Gastroesophageal sphincter (tissue), 3 donors: Measurements from ENCODE around the gene MAS1.
"Not testable (repeated sequence)": the region's sequence is repeated elsewhere in the genome, so short reads cannot be mapped to it uniquely, and the experiment has no call there.

Experiments used
- POLR2AphosphoS5 ChIP-seq: sonication (generic); formaldehyde crosslinking; IDR thresholded peaks from one replicate; pipeline ENCODE4 v1.6.1; 2017; ENCODE audit warnings: antibody characterized with exemption
- TF ChIP-seq, protein P1 (sequence below), 4 experiments: fragments of 200-600 bp in 2 of 4; fragments of 450-650 bp in 2 of 4; sonication (generic) in 1 of 4; IDR thresholded peaks; one replicate each; pipeline ENCODE4 v1.5.1; 2017 to 2019; ENCODE audit warnings: antibody characterized with exemption in 4 of 4, mild to moderate bottlenecking in 2 of 4, moderate library complexity in 2 of 4

DNA sequence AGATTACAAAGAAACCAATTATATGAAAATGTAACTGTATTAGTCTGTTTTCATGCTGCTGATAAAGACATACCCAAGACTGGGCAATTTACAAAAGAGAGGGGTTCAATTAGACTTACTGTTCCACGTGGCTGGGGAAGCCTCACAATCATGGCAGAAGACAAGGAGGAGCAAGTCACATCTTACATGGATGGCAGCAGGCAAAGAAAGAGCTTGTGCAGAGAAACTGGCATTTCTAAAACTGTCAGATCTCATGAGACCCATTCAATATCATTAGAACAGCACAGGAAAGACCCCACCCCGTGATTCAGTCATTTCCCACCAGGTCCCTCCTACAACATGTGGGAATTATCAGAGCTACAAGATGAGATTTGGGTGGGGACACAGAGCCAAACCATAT, 33.4 kb downstream of the MAS1 start:
- TF ChIP-seq, protein P1, sequence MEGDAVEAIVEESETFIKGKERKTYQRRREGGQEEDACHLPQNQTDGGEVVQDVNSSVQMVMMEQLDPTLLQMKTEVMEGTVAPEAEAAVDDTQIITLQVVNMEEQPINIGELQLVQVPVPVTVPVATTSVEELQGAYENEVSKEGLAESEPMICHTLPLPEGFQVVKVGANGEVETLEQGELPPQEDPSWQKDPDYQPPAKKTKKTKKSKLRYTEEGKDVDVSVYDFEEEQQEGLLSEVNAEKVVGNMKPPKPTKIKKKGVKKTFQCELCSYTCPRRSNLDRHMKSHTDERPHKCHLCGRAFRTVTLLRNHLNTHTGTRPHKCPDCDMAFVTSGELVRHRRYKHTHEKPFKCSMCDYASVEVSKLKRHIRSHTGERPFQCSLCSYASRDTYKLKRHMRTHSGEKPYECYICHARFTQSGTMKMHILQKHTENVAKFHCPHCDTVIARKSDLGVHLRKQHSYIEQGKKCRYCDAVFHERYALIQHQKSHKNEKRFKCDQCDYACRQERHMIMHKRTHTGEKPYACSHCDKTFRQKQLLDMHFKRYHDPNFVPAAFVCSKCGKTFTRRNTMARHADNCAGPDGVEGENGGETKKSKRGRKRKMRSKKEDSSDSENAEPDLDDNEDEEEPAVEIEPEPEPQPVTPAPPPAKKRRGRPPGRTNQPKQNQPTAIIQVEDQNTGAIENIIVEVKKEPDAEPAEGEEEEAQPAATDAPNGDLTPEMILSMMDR (IDR thresholded peaks at IDR 0.05), result not testable (repeated sequence)
- TF ChIP-seq POLR2AphosphoS5, result not testable (repeated sequence)
